ENCODE data around the gene LRRC59. TPM values are rescaled to one million over a fixed set of nuclear protein-coding genes. Genes with fewer than 3 reads are reported as not detected.

LRRC59 gene
- total and polyA plus RNA-seq, 2 of the 4 experiments (the other 2 are of a cell fraction): 139 to 233 TPM

GRCh38 chr17:50388728-50389127, 8.6 kb downstream of the LRRC59 start:
- H3K14ac ChIP-seq (replicated peaks; ENCODE audit: low read depth, low read length): no peak overlapping the region
- H3K4me1 ChIP-seq (ENCODE audit: control insufficient read depth, insufficient read depth, low read length): no peaks in the 10 kb centered on the region
- H4K5ac ChIP-seq (ENCODE audit: low read depth, low read length): no peak overlapping the region
- H3K23ac ChIP-seq (ENCODE audit: low read depth, low read length): no peak overlapping the region
- ChIA-PET CTCF (interaction anchor here (1.3 kb wide), 1 partner anchor 9 kb away, joined by 4 read pairs; the partner anchor contains the start of gene LRRC59), POLR2A (ENCODE audit: unreplicated experiment) (no interaction called here)
- H2BK20ac ChIP-seq (ENCODE audit: low read depth, low read length): no peak overlapping the region
- 100% methylated on average over 1 of the region's 3 CpGs; no CpG with 5 or more reads in 1 of the 2 experiments for WGBS, 2 experiments (ENCODE audit: extremely low coverage in 2 of 2, insufficient read length in 1 of 2)
- dilution Hi-C loops (cut with HindIII; ENCODE audit: low sequenced_read_pairs, unreplicated experiment): no loop called here
- no peak overlapping the region for H4K91ac ChIP-seq (ENCODE audit: insufficient read depth, low read depth, low read length)
- in situ Hi-C loops (cut with MboI; ENCODE audit: low sequenced_read_pairs): no loop called here
- no peak overlapping the region for H2BK120ac ChIP-seq (ENCODE audit: low read depth, low read length)
- no peak overlapping the region for H3K9ac ChIP-seq (ENCODE audit: low read depth, low read length)
- no peak overlapping the region for H2AFZ ChIP-seq (replicated peaks; ENCODE audit: low read length, poor library complexity)
- intact Hi-C loops (cut with micrococcal nuclease): no loop called here
- H2BK15ac ChIP-seq (ENCODE audit: low read depth, low read length): no peak overlapping the region
- DNase-seq (no peak), ATAC-seq (ENCODE audit: low read depth) (no peak)
- H3K56ac ChIP-seq (ENCODE audit: extremely low read depth, insufficient read depth, low read length): no peak overlapping the region
- no peak overlapping the region for H3K4me3 ChIP-seq (ENCODE audit: insufficient read depth, low read depth, low read length)
- no peaks in the 10 kb centered on the region for H3K27me3 ChIP-seq (ENCODE audit: control insufficient read depth, insufficient read depth, low read length)
- H3K36me3 ChIP-seq (ENCODE audit: control insufficient read depth, insufficient read depth, low read length): peaks cover 81% of the 10 kb centered on the region
- H3K18ac ChIP-seq (ENCODE audit: low read depth, low read length): no peak overlapping the region
- no peak overlapping the region for H3K4me2 ChIP-seq (ENCODE audit: low read depth, low read length)
- H3K9me3 ChIP-seq (ENCODE audit: control insufficient read depth, insufficient read depth, low read length): no peaks in the 10 kb centered on the region
- TF ChIP-seq CTCF (conservative IDR thresholded peaks at IDR 0.05; ENCODE audit: low read depth, low read length): no peak
- no peak for TF ChIP-seq USF2 (IDR thresholded peaks at IDR 0.05; ENCODE audit: low read depth, low read length)
- TF ChIP-seq MAZ (IDR thresholded peaks at IDR 0.05; ENCODE audit: borderline replicate concordance, low read depth, low read length): no peak
- TF ChIP-seq CHD1 (IDR thresholded peaks at IDR 0.05; ENCODE audit: low read depth, low read length): no peak
- TF ChIP-seq CEBPB (IDR thresholded peaks at IDR 0.05; ENCODE audit: low read depth, low read length): no peak
- no peak for TF ChIP-seq POLR2A (IDR thresholded peaks at IDR 0.05; ENCODE audit: low read depth, low read length)
- no peak for TF ChIP-seq RCOR1 (IDR thresholded peaks at IDR 0.05; ENCODE audit: insufficient replicate concordance, low read length)
- no peak for TF ChIP-seq MXI1 (IDR thresholded peaks at IDR 0.05; ENCODE audit: borderline replicate concordance, low read depth, low read length)
- no peak for TF ChIP-seq NFE2L2 (IDR thresholded peaks at IDR 0.05; ENCODE audit: low read depth, low read length)
- TF ChIP-seq ELK1 (IDR thresholded peaks at IDR 0.05; ENCODE audit: borderline replicate concordance, low read depth, low read length): no peak
- TF ChIP-seq FOS (IDR thresholded peaks at IDR 0.05; ENCODE audit: low read depth, low read length): no peak
- no peak for TF ChIP-seq SMC3 (IDR thresholded peaks at IDR 0.05; ENCODE audit: low read depth, low read length)
- peaks cover 68 to 83% of the 10 kb centered on the region in 2 experiments for H3K79me1 ChIP-seq (ENCODE audit: low read depth in 1 of 2, low read length in 2 of 2)
- H3K9me1 ChIP-seq (ENCODE audit: insufficient read depth, low read length): peaks cover 6% of the 10 kb centered on the region; the same call in 1 of the 2 replicates
- H3K4ac ChIP-seq (ENCODE audit: low read depth, low read length): no peak overlapping the region
- BruUV-seq (replicated peaks): no TSS peak
- H4K20me1 ChIP-seq (ENCODE audit: insufficient read depth, low read length): peaks cover 57% of the 10 kb centered on the region
- no peak overlapping the region for H2BK5ac ChIP-seq (ENCODE audit: low read depth, low read length, poor library complexity, severe bottlenecking)
- no peak overlapping the region for H3K27ac ChIP-seq (ENCODE audit: insufficient read depth, low read length)
- no peak overlapping the region for H2AK5ac ChIP-seq (ENCODE audit: low read depth, low read length)
- no peak overlapping the region for H2AK9ac ChIP-seq (replicated peaks; ENCODE audit: low read depth, low read length, poor library complexity)
- H4K8ac ChIP-seq (ENCODE audit: low read depth in 2 of 2, low read length in 2 of 2): no peak overlapping the region
